Tibial nerve (tissue), 4 donors: Measurements from ENCODE around the gene PTOV1. TPM values are rescaled to one million over a fixed set of nuclear protein-coding genes. Genes with fewer than 3 reads are reported as not detected.
A peak's percentile ranks its signal among the peaks of the same experiment; 100 is the strongest.

Experiments
- DNase-seq, 2 donors: peaks; one replicate each; pipeline ENCODE4 v3.0.0-alpha.2; 2019; ENCODE audit warnings: low spot score in 2 of 2
- H3K27ac ChIP-seq, 4 donors: fragments of 200-600 bp; sonication (generic) in 3 of 4; one replicate each; pipeline ENCODE4 v1.5.1; 2017 to 2019; ENCODE audit warnings: mild to moderate bottlenecking in 1 of 4
- H3K27me3 ChIP-seq, 2 donors: fragments of 200-600 bp; sonication (generic) in 1 of 2; one replicate each; pipeline versions ENCODE4 v1.5.1 to v1.6.0; 2017 to 2019
- H3K36me3 ChIP-seq, 3 donors: fragments of 200-600 bp; sonication (generic); one replicate each; pipeline ENCODE4 v1.5.1; 2018 to 2019
- H3K4me1 ChIP-seq, 4 donors: fragments of 200-600 bp; sonication (generic) in 3 of 4; one replicate each; pipeline ENCODE4 v1.5.1; 2017 to 2019
- H3K4me3 ChIP-seq, 4 donors: fragments of 200-600 bp; sonication (generic) in 3 of 4; one replicate each; pipeline ENCODE4 v1.5.1; 2017 to 2019; ENCODE audit warnings: mild to moderate bottlenecking in 1 of 4, moderate library complexity in 1 of 4
- H3K9me3 ChIP-seq, 4 donors: fragments of 200-600 bp; sonication (generic) in 3 of 4; one replicate each; pipeline ENCODE4 v1.5.1; 2017 to 2019
- CTCF ChIP-seq, 5 experiments: fragments of 200-600 bp in 3 of 5; fragments of 450-650 bp in 2 of 5; sonication (generic) in 3 of 5; IDR thresholded peaks; one replicate each; pipeline ENCODE4 v1.5.1; 2016 to 2019; ENCODE audit warnings: antibody characterized with exemption in 5 of 5, mild to moderate bottlenecking in 3 of 5, moderate library complexity in 2 of 5
- EP300 ChIP-seq, 2 donors: sonication (generic); formaldehyde crosslinking; IDR thresholded peaks; one replicate each; pipeline ENCODE4 v1.6.1; 2017; ENCODE audit warnings: antibody characterized with exemption in 2 of 2, mild to moderate bottlenecking in 1 of 2
- POLR2A ChIP-seq, 2 donors: fragments of 450-650 bp; IDR thresholded peaks; one replicate each; pipeline ENCODE4 v1.6.1; 2017; ENCODE audit warnings: antibody characterized with exemption in 2 of 2, mild to moderate bottlenecking in 2 of 2, moderate library complexity in 2 of 2
- WGBS, 2 donors: methylation state at CpG; one replicate each; pipeline ENCODE4 v1.1.5; 2018; 5-methylcytosine and 5-hydroxymethylcytosine counted together
- total RNA-seq, 4 donors: library from RNA; depleted of rRNA; stranded (reverse); fragments of >200 nt; gene quantifications; one replicate each; pipeline ENCODE4 v1.1.0, GENCODE V29; 2016

Gene PTOV1
- total RNA-seq, 4 donors from 2014 or later: 75.6 to 113 (median 91.9) TPM

DNA sequence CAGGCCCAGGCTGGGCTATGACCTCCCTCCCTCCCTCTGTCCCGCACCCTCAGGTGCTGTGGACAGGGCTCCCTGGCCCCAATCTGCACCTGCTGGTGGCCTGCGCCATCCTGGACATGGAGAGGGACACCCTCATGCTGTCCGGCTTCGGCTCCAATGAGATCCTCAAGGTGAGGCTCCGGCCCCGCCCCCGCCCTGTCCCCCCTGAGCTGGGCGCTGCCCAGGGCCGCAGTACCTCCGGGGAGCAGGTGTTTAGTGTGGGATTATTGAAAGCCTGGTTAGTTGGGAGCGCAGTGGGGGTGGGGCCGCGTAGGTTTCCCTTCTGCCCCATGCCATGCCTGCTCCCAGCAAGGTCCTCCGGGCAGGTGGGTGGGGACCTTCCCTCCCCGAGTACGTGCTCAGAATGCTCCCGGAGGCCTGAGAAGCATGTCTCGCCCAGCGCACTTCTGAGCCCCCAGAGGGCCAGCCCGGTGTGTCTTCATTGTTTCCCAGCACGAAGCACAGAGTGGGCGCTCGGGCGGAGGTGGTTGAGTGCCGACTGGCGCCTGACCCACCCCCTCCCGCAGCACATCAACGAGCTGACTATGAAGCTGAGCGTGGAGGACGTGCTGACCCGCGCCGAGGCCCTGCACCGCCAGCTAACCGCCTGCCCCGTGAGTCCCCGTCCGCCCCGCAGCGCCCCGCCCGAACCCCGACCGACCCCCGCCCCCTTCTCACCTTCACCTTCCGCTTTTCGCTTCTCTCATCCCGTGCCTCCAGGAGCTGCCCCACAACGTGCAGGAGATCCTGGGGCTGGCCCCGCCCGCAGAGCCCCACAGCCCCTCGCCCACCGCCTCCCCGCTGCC lies 36.9 kb downstream of the PTOV1 start:
- Histone ChIP-seq H3K27me3 (no peaks in the 10 kb centered on the region), H3K27ac (no peak overlapping the region), H3K36me3 (peaks cover 4 to 66% (median 22%) of the 10 kb centered on the region in 3 donors), H3K4me1 (peaks cover 0 to 18% (median 7%) of the 10 kb centered on the region in 4 donors), H3K9me3 (peaks cover 0 to 2% (median 0%) of the 10 kb centered on the region in 4 donors), H3K4me3 (no peak overlapping the region)
- no peak for DNase-seq
- no peak for TF ChIP-seq CTCF (IDR thresholded peaks at IDR 0.05)
- no peak for TF ChIP-seq POLR2A (IDR thresholded peaks at IDR 0.05)
- no peak for TF ChIP-seq EP300 (IDR thresholded peaks at IDR 0.05)
- 83 to 86% methylated on average over 41 to 54 of the region's 54 CpGs for WGBS, 2 donors

GRCh38 chr19:49888510-49888824 lies 37.5 kb downstream of the PTOV1 start:
- WGBS, 2 donors: 89 to 92% methylated on average over 4 to 18 of the region's 18 CpGs
- H3K9me3 ChIP-seq: no peaks in the 10 kb centered on the region
- peaks cover 4 to 60% (median 16%) of the 10 kb centered on the region in 3 donors for H3K36me3 ChIP-seq
- no peak overlapping the region for H3K27ac ChIP-seq
- no peaks in the 10 kb centered on the region for H3K27me3 ChIP-seq
- no peak for TF ChIP-seq CTCF (IDR thresholded peaks at IDR 0.05)
- TF ChIP-seq POLR2A (IDR thresholded peaks at IDR 0.05): no peak
- no peak for TF ChIP-seq EP300 (IDR thresholded peaks at IDR 0.05)
- H3K4me1 ChIP-seq: peaks cover 0 to 18% (median 7%) of the 10 kb centered on the region in 4 donors
- H3K4me3 ChIP-seq: no peak overlapping the region
- DNase-seq: no peak

DNA sequence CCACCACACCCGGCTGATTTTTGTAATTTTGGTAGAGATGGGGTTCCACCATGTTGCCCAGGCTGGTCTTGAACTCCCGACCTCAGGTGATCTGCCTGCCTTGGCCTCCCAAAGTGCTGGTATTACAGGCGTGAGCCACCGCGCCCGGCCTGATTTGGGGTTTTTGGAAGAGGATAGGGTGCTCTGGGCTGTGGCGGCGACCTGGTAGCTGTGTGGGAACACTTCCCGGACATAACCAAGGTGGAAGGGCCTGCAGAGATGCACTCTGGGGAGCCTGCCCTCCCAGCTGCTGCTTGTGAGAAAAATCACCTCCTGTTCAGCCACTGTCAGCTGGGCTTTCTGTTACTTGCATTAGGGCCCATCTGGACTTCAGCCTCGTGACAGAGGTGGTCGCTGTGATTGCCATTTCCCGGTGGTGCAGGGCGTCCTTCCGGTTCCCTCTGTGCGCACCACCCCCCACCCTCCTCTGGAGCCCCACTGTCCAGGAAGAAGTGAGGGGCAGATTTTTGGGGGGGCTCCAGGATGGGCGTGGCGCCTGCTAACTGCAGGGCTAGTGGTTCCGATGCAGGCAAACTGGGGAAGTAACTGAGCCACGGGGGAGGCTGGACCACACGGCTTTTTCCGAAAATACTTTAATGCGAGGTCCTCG lies 38.2 kb downstream of the PTOV1 start:
- no peak overlapping the region for H3K4me3 ChIP-seq
- no peak for TF ChIP-seq POLR2A (IDR thresholded peaks at IDR 0.05)
- no peak for TF ChIP-seq CTCF (IDR thresholded peaks at IDR 0.05)
- no peak for TF ChIP-seq EP300 (IDR thresholded peaks at IDR 0.05)
- 94 to 96% methylated on average over 15 to 20 of the region's 23 CpGs for WGBS, 2 donors
- no peaks in the 10 kb centered on the region for H3K9me3 ChIP-seq
- no peaks in the 10 kb centered on the region for H3K27me3 ChIP-seq
- H3K4me1 ChIP-seq: peaks cover 0 to 18% (median 7%) of the 10 kb centered on the region in 4 donors
- H3K27ac ChIP-seq: no peak overlapping the region
- H3K36me3 ChIP-seq: peaks cover 3 to 53% (median 9%) of the 10 kb centered on the region in 3 donors
- DNase-seq: no peak

GRCh38 chr19:49889687-49890348 lies 38.9 kb downstream of the PTOV1 start:
- 34 to 65% methylated on average over 28 to 63 of the region's 71 CpGs for WGBS, 2 donors
- Histone ChIP-seq H3K4me3 (peak overlapping the region in 3 of 4 donors; percentile 16 to 41 (median 32)), H3K27me3 (no peaks in the 10 kb centered on the region), H3K27ac (no peak overlapping the region), H3K4me1 (peaks cover 0 to 18% (median 7%) of the 10 kb centered on the region in 4 donors), H3K9me3 (no peaks in the 10 kb centered on the region), H3K36me3 (peaks cover 0 to 47% (median 2%) of the 10 kb centered on the region in 3 donors)
- TF ChIP-seq POLR2A (IDR thresholded peaks at IDR 0.05) (no peak), CTCF (IDR thresholded peaks at IDR 0.05) (peak; percentile 66 to 89 (median 82)), EP300 (IDR thresholded peaks at IDR 0.05) (peak in 1 of 2 donors; percentile 50)
- DNase-seq: peak; percentile 54 to 74
